Fibroblast of the aortic adventitia (primary cell): Measurements from ENCODE around the gene DLX1. TPM values are rescaled to one million over a fixed set of nuclear protein-coding genes. Genes with fewer than 3 reads are reported as not detected.
A peak's percentile ranks its signal among the peaks of the same experiment; 100 is the strongest.

ENCODE experiments used
- DNase-seq: peaks from one replicate; pipeline ENCODE4 v3.0.0-alpha.2; 2010; ENCODE audit warnings: low read depth
- H3K4me3 ChIP-seq: 2 replicates; pipeline ENCODE4 v1.5.1; 2011; ENCODE audit warnings: low read depth, mild to moderate bottlenecking, control low read depth, low read length, moderate library complexity
- total RNA-seq: library from RNA; depleted of rRNA; stranded (reverse); fragments of >200 nt; gene quantifications from 2 replicates; pipeline ENCODE4 v1.2.3, GENCODE V29; 2012; ENCODE audit warnings: low replicate concordance
- TF ChIP-seq, protein P1 (sequence below): IDR thresholded peaks from 2 replicates; pipeline ENCODE4 v1.5.1; 2011; ENCODE audit warnings: mild to moderate bottlenecking, low read length, control low read depth, inconsistent platforms; ENCODE audit not compliant: insufficient read depth

The DLX1 gene
- total RNA-seq, 1 donor: 0.99 TPM

DNA sequence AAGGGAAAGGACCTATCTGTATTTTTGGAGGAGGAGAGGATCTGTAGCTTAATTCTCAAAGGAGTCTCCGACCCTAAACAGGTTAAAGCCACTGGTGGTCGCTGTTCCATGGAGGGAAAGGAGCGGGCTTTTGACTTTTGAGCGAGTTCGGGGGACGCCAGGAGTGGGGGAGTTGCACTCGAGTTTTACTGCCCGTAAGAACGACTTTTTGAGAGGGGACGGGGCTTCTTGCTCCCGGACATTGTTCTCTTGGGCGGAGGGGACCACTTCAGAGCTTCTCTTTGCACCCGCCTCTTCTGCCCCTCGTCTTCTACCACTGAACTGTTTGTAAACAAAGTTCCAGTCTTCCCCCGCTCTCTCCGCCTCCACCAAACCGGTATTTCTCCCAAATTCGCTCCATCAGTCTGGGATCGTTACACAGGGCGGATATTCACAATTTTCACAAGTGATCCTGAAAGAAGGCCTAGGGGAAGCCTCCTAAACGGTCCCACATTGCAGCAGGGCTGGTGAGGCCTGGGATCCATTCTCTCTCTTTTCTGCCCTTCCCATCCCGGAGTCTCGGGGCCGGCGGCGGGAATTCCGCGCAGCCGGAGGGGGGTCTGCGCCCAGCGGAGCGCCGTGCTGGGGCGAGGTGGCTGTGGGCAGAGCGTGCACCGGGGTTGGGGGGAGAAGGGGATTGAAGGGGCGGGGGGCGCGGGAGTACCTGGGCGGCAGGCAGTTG is 10.8 kb downstream of the DLX1 start:
- DNase-seq: peak; percentile 43
- H3K4me3 ChIP-seq: peak overlapping the region; percentile 72
- TF ChIP-seq, protein P1, sequence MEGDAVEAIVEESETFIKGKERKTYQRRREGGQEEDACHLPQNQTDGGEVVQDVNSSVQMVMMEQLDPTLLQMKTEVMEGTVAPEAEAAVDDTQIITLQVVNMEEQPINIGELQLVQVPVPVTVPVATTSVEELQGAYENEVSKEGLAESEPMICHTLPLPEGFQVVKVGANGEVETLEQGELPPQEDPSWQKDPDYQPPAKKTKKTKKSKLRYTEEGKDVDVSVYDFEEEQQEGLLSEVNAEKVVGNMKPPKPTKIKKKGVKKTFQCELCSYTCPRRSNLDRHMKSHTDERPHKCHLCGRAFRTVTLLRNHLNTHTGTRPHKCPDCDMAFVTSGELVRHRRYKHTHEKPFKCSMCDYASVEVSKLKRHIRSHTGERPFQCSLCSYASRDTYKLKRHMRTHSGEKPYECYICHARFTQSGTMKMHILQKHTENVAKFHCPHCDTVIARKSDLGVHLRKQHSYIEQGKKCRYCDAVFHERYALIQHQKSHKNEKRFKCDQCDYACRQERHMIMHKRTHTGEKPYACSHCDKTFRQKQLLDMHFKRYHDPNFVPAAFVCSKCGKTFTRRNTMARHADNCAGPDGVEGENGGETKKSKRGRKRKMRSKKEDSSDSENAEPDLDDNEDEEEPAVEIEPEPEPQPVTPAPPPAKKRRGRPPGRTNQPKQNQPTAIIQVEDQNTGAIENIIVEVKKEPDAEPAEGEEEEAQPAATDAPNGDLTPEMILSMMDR: peak; percentile 35

DNA sequence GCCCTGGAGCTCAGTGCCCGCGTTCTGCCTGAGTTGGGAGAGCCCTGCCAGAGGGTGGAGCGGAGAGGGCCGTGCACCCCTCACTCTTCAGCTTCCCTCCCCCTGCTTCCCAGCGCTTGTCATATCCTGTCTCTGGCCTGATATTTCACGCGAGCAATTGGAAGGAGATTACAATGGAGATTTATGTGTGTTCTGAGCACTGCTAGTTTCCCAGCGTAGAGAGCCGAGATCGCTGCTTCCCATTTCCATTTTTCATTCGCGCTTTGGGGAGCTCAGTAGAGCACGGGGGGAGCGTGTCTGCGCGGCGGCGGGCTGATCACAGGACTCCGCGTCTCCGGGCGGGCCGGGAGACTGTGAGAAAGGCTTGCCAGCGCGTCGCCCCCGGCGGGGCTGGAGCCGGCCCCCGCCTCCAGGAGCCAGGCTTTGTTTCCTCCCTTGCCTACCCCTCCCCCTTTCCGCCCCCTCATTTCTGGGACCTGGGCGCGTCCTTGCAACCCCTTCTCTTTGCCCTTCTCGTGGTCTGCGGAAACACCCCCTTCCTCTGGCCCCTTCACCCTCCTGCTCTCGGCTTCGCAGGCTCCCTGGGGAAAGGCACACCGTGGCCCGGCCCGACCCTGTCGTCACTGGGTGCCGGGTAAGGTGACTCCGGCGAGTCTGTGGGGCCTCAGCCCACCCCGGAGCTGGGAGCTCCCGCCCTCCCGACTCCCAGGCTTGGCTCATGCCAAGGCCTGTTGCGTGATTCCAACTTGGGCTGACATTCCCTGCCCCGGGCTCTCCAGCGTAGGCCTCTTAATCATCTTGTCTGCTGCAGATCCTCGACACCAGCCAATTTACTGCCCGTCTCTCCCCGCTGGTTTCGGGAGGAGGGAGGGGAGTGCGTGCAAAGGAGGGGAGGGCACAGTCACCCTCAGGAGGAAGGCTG is 11.6 kb downstream of the DLX1 start:
- TF ChIP-seq, protein P1: no peak
- H3K4me3 ChIP-seq: peak overlapping the region; percentile 72

DNA sequence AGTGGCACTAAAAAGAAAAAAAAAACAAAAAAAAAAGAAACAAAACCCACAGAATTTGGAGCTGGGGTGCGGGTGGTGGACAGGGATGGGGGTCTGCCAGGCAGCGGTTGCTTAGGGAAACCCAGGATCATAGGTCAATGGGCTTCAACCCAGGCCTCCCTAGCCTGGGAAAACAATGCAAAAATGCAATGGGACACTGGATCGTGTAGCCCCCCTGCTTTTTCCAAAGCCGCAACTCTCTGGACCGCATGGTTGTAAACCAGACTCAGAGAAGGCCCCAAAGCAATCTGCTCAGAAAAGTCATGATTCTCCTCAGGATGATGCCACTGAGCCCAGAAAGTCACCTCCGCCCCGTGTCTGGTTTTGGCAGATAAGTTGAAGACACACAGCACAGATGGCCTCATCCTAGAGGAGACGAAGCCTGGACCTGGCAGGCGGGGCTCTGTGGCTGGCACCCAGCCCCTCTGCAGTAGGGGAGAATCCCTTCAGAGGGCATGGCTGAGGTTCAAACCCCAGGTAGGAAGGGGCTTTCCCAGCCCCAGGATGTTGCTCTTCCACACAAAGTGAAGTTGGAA is 12.3 kb downstream of the DLX1 start:
- TF ChIP-seq, protein P1: no peak
- H3K4me3 ChIP-seq: peak overlapping the region; percentile 72
- peak; percentile 12 for DNase-seq

More for the DNA sequence above, 11.6 kb downstream of the DLX1 start:
- peak; percentile 87 for DNase-seq

DNA sequence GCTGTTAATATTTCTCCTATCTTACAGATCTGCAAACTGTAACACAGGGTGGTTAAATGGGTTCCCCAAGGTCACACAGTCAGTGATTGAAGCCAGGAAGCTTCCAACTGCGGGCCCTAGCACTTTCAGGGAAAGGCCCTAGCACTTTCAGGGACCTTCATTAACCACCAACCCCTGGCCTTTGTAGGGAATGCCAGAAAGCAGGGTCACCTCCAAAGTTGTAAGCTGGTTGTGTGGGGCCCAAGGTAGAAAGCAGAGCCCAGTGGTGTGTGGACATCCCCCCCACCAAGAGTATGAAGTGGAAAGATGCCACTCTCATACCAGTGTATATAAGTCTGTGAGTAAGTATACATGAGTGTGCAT is 13.0 kb downstream of the DLX1 start:
- peak overlapping the region; percentile 53 for H3K4me3 ChIP-seq
- DNase-seq: no peak
- TF ChIP-seq, protein P1: no peak

DNA sequence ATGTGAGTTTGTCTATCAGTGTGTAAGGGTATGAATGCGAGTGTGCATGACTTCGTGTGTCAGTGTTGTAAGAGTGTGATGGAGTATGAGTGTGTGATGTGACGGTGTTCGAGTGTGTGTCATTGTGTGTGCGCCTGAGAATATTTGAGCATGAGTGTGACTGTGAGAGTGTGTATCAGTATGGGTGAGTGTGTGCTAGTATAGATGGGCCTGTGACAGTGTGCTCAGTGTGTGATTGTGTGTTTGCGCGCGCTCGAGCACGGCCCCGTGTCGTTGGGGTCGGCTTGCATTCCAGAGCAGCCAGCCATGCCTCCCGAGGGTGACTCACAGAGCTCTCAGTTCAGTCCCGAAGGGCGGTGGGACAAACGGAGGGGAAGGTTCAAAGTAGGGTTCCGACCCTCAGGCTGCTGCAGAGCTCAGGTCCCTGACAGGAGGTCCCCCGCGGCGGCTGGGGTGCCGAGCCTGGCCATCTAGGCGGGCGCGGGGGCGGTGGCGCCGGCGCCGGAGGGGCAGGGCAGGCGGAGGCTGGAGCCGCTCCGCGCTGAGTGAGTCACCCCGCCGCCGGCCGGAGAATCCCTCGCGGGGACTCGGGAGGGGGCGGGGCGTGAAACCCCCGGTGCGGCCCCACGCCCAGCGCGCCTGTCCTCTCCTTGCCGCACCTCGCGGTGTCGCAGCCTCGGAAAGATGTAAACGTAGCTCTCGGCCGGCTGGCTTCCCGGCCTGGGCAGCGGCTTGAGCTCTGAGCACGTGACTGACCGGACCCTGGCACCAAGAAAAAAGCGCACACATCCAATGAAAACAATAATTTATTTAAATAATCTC is 13.6 kb downstream of the DLX1 start:
- TF ChIP-seq, protein P1: no peak
- peak overlapping the region; percentile 57 for H3K4me3 ChIP-seq
- peak; percentile 59 for DNase-seq

DNA sequence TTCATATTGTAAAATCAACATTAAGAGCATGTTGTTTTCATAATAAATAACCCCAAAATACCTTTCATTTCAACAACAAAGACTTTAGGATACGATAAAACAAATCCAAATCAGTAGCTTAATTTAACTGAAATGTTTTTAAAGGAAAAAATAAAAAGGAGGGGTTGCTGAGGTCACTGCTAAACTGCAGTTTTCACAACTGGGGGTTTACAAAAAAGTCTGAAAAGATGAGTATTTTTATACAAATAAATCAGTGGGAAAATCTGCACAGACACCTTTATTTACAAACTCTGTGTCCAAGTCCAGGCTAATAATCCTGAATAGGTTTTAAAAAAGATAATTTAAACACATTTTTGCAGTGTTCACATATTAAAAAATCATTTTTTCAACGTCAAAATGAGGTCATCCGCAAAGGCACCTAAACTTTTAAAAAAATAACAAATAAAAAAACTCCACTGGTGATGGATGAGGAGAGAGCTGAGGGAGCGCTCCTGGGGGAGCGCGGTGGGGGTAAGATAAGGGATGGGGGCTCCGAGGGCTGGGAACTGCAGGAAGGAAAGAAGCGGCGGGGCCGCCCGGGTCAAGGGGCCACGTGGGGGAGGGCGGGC is 14.3 kb downstream of the DLX1 start:
- TF ChIP-seq, protein P1: no peak
- DNase-seq: no peak
- peak overlapping the region; percentile 77 for H3K4me3 ChIP-seq
